Upper lobe of right lung (tissue), 1 donor: ENCODE data around the gene UNC13C. TPM values are rescaled to one million over a fixed set of nuclear protein-coding genes. Genes with fewer than 3 reads are reported as not detected.

Experiments
- ATAC-seq: fragments of 200-7000 bp; cut with Tn5 transposase; one replicate; pipeline ENCODE4 v1.9.1; 2020; ENCODE audit warnings: mild to moderate bottlenecking, moderate library complexity
- DNase-seq: peaks from one replicate; pipeline ENCODE4 v3.0.0-alpha.2; 2020
- H3K27ac ChIP-seq: fragments of 200-600 bp; one replicate; pipeline ENCODE4 v1.8.0; 2022
- H3K27me3 ChIP-seq: fragments of 200-600 bp; one replicate; pipeline ENCODE4 v1.8.0; 2022; ENCODE audit warnings: mild to moderate bottlenecking
- H3K36me3 ChIP-seq: fragments of 200-600 bp; one replicate; pipeline ENCODE4 v1.8.0; 2022
- H3K4me1 ChIP-seq: fragments of 200-600 bp; one replicate; pipeline ENCODE4 v1.8.0; 2022
- H3K4me3 ChIP-seq: fragments of 200-600 bp; one replicate; pipeline ENCODE4 v1.8.0; 2022; ENCODE audit warnings: mild to moderate bottlenecking
- H3K9me3 ChIP-seq: fragments of 200-600 bp; one replicate; pipeline ENCODE4 v1.8.0; 2022
- CTCF ChIP-seq: fragments of 200-600 bp; IDR thresholded peaks from one replicate; pipeline ENCODE4 v1.8.0; 2022; ENCODE audit warnings: antibody characterized with exemption
- intact Hi-C: fragments of 100-400 bp; cut with DNase I; formaldehyde crosslinking; loops from one replicate; pipeline ENCODE4 v1.11.0; 2022
- total RNA-seq: library from RNA; stranded (reverse); fragmentation: NEBNext Ultra II Directional; extraction: Animal tissue kit (Norgen Biotek cat#: 25700); gene quantifications from one replicate; pipeline ENCODE4 v1.2.1, GENCODE V29; 2021
- donor health status: DM: no; HTN: yes; CAD: no; lungs with severe emphysema.

Gene UNC13C
- total RNA-seq, 1 donor from 2014 or later, result 0.14 TPM

GRCh38 chr15:54567408-54568035, 589.3 kb downstream of the UNC13C start:
- DNase-seq, result no peak
- intact Hi-C loops, result no loop called here
- H3K4me3 ChIP-seq, result no peak overlapping the region

GRCh38 chr15:54568381-54568780, 590.1 kb downstream of the UNC13C start:
- no peaks in the 10 kb centered on the region for H3K36me3 ChIP-seq
- TF ChIP-seq CTCF, result no peak
- no peaks in the 10 kb centered on the region for H3K4me1 ChIP-seq
- H3K9me3 ChIP-seq, result no peaks in the 10 kb centered on the region
- no peaks in the 10 kb centered on the region for H3K27me3 ChIP-seq
- intact Hi-C loops, result no loop called here
- DNase-seq (no peak), ATAC-seq (no peak)
- H3K27ac ChIP-seq, result no peak overlapping the region
- no peak overlapping the region for H3K4me3 ChIP-seq

More at GRCh38 chr15:54567408-54568035, 589.3 kb downstream of the UNC13C start:
- Histone ChIP-seq H3K36me3 (no peaks in the 10 kb centered on the region), H3K9me3 (no peaks in the 10 kb centered on the region), H3K27ac (no peak overlapping the region), H3K4me1 (no peaks in the 10 kb centered on the region), H3K27me3 (no peaks in the 10 kb centered on the region)
- no peak for TF ChIP-seq CTCF
- no peak for ATAC-seq

GRCh38 chr15:54571576-54571975, 593.3 kb downstream of the UNC13C start:
- Histone ChIP-seq H3K36me3 (no peaks in the 10 kb centered on the region), H3K9me3 (no peaks in the 10 kb centered on the region), H3K4me1 (no peaks in the 10 kb centered on the region), H3K4me3 (no peak overlapping the region), H3K27ac (no peak overlapping the region), H3K27me3 (no peaks in the 10 kb centered on the region)
- DNase-seq (no peak), ATAC-seq (no peak)
- no peak for TF ChIP-seq CTCF
- intact Hi-C loops, result no loop called here

GRCh38 chr15:54575586-54575985, 597.3 kb downstream of the UNC13C start:
- Histone ChIP-seq H3K27ac (no peak overlapping the region), H3K9me3 (no peaks in the 10 kb centered on the region), H3K36me3 (no peaks in the 10 kb centered on the region), H3K27me3 (no peaks in the 10 kb centered on the region), H3K4me1 (no peaks in the 10 kb centered on the region), H3K4me3 (no peak overlapping the region)
- intact Hi-C loops, result no loop called here
- no peak for TF ChIP-seq CTCF
- DNase-seq, result no peak
- no peak for ATAC-seq

- Histone ChIP-seq H3K4me1 (no peaks in the 10 kb centered on the region), H3K36me3 (no peaks in the 10 kb centered on the region), H3K4me3 (no peak overlapping the region), H3K9me3 (no peaks in the 10 kb centered on the region), H3K27me3 (no peaks in the 10 kb centered on the region), H3K27ac (no peak overlapping the region)
- no peak for ATAC-seq
- DNase-seq, result no peak
- no peak for TF ChIP-seq CTCF
- intact Hi-C loops, result no loop called here
Measured at GRCh38 chr15:54576298-54576935, 598.2 kb downstream of the UNC13C start.
